Measurements from ENCODE around the gene MPC1.
"Not testable (repeated sequence)": the region's sequence is repeated elsewhere in the genome, so short reads cannot be mapped to it uniquely, and the experiment has no call there.

Gene MPC1

DNA sequence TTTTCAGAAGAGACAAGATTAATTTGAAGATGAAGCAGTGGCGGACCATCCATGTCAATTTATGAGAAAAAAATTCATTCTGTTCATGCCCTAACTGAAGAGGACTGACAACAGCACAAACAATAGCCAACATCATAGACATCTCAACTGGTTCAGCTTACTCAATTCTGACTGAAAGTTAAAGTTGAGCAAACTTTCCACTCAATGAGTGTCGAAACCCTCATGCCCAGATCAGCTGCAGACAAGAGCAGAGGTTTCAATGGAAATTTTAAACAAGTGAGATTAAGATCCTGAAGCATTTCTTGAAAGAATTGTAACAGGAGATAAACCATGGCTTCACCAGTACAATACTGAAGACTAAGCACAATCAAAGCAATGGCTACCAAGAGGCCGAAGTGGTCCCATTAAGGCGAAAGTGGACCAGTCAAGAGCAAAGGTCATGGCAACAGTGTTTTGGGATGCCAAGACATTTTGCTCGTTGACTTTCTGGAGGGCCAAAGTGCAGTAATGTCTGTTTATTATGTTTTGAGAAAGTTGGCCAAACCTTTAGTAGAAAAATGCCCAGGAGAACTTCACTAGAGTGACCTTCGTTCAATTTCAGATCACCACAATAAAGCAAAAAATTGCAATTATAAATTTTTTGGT lies 34.3 kb downstream of the MPC1 start:
- DNase-seq (ENCODE audit: low read depth in 2 of 3, low spot score in 1 of 3): no peak

DNA sequence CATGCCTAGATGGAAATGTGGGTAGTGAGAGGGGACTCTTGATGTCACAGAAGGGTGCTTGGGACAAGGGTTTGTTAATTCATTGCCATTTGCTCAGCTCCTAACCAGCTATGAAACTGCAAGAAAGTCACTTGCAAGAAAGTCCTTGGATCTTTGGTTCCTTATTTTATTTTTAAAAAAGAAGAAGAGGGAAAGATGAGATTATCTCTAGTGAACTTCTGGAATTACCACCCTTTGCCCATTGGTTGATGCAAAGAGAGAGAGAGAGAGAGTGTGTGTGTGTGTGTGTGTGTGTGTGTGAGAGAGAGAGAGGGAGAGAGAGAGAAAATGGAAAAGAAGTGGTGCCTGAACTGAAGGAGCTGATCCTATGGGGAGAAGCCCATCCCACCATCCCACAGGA lies 35.8 kb downstream of the MPC1 start:
- no peak for DNase-seq (ENCODE audit: low read depth in 2 of 3, low spot score in 1 of 3)

DNA sequence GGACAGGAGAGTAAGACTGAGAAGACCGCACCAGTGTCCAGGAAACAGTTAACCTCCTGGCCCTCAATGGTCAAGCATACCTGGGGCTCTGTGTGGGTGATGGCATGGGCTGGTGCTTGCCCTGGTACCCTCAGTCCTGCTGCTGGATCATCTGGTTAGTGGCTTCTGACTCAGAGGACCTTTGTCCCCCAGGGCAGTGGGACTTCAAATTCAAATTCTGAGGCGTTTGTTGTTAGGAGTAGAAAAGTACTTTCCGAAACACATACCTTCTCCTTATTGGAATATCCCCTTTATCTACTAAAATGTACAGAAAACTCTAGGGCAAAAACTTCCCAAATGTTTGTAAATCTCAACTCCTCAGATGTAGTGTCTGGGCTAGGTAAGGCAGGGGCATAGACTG lies 36.3 kb downstream of the MPC1 start:
- no peak for DNase-seq (ENCODE audit: low read depth in 2 of 3, low spot score in 1 of 3)

DNA sequence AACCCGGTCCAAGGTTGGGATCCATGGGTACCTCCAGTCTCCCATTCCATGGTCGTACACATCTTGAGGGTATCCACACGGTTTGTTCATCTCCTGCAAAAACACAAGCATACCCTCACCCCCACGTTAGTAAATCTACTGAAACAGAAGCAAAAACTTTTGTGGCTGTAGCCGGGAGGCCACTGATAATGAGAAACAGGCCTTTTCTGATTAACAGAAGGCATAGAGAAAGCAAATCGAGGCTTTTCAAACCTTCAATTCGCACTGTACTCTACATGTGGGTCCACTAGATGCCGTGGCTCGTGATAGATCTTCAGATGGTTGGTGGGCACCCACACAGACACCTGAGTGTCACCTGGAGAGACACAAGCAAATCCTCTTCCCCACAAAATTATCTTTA lies 37.1 kb downstream of the MPC1 start:
- not testable (repeated sequence) for DNase-seq (ENCODE audit: low read depth in 2 of 3, low spot score in 1 of 3)

DNA sequence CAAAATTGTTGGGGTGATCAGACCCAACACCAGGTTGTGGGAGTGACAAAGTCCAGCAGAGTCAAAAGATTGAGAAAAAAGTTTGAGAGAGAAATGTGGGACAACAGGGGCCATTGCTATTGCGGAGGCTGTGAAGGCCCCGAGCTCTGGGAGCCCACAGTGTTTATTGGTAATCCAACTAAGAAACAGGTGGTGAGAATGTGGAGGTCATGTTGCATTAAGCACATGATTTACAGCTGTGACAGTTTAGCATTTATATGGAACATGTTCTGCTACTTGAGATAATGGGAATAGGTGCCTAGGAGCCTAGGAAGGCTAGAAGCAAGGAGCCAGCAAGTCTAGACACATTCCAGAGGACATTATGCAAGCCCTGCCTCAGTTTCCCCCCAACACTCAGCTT lies 37.8 kb downstream of the MPC1 start:
- not testable (repeated sequence) for DNase-seq (ENCODE audit: low read depth in 2 of 3, low spot score in 1 of 3)

DNA sequence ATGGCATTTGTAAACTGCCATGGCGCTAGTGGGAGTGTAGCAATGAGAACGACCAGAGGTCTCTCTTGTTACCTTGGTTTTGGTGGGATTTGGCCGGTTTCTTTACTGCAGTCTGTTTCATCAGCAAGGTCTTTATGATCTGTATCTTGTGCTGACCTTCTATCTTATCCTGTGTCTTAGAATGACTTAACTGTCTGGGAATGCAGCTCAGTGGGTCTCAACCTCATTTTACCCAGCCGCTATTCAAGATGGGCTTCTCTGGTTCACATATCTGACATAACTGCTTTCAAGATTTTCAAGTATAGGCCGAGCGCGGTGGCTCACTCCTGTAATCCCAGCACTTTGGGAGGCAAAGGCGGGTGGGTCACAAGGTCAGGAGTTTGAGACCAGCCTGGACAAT lies 38.5 kb downstream of the MPC1 start:
- no peak for DNase-seq (ENCODE audit: low read depth in 2 of 3, low spot score in 1 of 3)

DNA sequence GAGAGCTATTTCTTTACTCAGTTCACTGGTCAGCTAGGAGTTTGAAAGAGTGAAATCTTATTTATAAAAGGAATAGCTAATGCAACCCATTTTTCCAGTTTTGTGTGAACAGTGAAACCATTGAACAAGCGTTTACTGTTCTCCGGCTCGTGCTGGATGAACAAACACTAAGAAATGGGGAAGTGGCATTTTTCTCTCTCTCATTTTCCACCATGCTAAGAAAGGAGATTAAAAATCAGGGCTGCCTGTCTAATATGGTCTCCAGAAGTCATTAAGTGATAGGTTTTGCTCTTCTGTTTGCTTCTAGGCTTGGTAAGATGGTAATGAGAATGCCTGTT lies 39.6 kb downstream of the MPC1 start:
- no peak for DNase-seq (ENCODE audit: low read depth in 2 of 3, low spot score in 1 of 3)

DNA sequence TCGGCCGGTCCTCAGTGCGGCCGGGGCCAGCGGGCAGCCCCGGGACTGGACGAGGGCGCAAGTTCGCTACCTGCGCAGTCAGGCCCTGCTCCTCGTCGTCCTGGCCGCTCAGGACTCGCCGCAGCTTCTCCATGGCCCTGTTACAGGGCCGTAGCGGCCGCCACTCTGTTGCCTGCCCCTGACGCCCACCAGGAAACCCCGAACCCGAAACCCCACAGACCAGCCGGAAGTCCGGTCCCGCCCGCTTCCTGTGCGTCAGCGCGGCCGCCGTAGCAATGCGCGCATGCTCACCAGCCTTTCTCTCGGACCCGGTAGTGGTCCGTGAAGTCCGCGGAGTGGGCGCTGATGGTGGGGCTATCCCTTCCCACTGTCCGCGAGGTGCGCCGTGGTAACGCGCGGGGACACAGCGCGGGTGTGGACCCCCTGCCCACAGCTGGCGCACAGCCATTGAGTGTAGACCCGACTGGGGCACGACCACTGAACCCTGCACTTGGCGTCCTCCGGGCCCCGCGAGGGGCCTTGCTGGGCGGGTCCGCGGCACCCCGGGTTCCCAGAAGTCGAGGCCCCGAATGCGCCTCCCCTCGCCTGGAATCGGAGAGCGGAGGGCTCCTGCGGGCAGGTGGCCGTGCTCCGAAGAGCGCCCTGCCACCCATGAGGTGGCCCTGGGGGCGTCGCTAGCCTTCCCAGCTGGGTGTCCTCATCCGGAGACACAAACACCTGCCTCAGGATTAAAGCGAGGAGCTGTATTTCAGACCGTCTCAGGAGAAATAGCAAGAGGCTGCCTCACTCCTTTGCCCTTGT lies 40.2 kb downstream of the MPC1 start, which contains the start of gene SFT2D1:
SFT2D1 (minus strand) TSS at position 197 of the 801 bp plus-strand sequence; CDS start at position 133, 64 bp downstream.
- DNase-seq (ENCODE audit: low read depth in 2 of 3, low spot score in 1 of 3): peak; percentile 65 to 76 (median 68)

DNA sequence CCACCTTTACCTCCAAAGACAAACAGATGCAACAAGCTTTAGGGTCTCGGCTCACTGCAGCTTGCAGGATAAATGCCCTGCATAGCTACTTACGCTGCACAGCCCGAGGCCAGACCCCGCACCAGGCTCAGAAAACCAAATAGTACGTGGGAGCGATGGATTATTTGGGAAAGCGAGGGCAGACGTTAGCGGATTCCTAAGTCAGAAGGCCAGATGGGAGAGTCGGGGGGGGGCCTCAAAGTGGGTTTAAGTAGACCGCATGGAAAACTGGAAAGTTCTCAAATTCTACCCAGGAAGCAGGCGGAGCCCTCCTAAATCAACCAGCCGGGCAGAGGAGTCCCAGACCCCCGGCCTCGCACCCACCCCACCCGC lies 40.8 kb downstream of the MPC1 start:
- no peak for DNase-seq (ENCODE audit: low read depth in 2 of 3, low spot score in 1 of 3)

DNA sequence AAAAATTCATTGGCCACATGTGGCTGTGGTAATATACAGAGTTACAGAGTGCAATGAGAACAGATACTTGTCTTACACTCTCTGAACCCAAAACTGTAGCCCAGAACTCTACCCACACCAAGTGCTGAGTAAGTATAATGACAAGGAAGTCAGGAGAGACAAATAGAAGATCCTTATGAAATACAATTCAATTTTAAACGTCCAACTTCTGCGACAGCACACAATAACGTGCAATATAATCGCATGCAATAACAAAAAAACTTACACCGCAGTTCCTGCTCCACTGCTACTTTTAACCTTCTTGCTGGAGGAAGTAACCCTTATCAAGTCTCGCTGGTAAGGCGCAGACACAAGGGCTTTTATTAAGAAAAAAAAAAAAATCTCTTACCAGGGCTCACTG lies 41.3 kb downstream of the MPC1 start:
- no peak for DNase-seq (ENCODE audit: low read depth in 2 of 3, low spot score in 1 of 3)

DNA sequence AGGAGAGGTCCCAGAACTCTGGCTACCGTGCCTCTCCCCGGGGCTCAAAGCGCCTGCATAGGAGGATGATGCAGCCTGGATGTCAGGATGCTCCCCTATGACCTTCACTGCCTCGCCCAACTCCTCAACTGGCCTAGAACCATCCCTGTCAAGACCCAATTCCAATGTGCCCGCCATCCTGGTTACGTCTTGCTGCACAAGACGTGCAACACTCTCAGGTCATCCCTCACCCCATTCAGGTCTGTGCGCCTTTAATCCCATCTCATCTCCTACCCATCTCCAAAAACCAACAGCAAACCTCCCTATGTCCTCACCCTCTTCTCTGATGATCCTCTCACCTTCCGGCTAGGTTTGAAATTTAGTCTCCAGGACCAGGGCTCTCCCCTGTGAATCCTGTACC lies 43.9 kb downstream of the MPC1 start:
- DNase-seq (ENCODE audit: low read depth in 2 of 3, low spot score in 1 of 3): no peak

DNA sequence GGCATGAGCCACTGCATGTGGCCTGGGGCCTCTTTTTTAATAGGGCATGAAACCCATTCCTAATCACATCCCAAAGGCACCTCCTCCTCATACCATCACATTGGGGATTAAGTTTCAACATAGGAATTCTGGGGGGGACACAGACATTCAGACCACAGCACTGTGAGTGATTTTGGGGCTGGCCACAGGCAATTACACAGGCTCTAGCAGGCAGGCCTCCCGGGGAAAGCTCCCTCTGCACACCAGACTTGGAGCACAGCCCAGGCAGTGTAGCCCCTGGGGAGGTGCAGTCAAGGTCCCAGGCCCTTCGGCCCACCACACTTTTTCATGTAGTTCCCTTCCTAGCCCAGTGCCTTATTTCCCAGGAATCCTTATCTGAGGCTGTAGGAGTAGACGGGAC lies 45.9 kb downstream of the MPC1 start:
- no peak for DNase-seq (ENCODE audit: low read depth in 2 of 3, low spot score in 1 of 3)

DNA sequence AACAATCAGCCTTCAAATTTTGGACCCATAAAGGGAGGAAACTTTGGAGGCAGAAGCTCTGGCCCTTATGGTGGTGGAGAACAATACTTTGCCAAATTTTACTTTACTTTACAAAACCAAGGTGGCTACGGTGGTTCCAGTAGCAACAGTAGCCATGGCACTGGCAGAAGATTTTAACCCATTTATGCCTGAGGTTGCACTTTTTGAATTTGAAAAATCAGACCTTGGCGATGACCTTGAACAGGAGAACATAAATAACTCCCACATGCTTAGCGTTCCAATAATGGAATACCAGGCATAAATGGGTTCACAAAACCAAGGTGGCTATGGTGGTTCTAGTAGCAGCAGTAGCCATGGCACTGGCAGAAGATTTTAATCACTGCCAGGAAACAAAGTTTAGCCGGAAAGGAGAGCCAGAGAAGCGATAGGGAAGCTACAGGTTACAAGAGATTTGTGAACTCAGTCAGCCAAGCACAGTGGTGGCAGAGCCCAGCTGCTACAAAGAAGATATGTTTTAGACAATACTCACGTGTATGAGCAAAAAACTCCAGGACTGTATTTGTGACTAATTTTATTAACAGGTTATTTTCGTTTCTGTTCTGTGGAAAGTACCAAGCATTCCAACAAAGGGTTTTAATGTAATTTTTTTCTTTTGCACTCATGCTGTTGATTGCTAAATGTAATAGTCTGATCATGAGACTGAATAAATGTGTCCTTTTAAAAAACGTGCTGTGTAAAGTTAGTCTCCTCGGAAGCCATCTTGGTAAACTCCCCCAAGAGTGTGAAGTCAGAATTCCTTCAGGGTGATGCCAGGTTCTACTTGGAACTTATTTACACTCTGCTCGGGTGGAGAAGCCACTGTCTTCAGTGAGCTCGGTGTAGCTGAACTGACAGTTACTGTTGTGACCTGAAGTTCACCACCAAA lies 47.1 kb downstream of the MPC1 start:
- DNase-seq (ENCODE audit: low read depth in 2 of 3, low spot score in 1 of 3): no peak

DNA sequence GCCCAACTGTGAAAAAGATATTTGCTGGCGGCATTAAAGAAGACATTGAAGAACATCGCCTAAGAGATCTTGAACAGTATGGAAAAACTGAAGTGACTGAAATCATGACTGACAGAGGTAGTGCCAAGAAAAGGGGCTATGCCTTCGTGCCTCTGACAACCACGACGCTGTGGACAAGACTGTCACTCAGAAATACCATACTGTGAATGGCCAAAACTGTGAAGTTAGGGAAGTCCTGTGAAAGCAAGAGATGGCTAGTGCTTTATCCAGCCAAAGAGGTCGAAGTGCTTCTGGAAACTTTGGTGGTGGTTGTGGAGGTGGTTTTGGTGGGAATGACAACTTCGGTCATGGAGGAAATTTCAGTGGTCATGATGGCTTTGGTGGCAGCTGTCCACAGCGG lies 47.9 kb downstream of the MPC1 start:
- DNase-seq (ENCODE audit: low read depth in 2 of 3, low spot score in 1 of 3): no peak

DNA sequence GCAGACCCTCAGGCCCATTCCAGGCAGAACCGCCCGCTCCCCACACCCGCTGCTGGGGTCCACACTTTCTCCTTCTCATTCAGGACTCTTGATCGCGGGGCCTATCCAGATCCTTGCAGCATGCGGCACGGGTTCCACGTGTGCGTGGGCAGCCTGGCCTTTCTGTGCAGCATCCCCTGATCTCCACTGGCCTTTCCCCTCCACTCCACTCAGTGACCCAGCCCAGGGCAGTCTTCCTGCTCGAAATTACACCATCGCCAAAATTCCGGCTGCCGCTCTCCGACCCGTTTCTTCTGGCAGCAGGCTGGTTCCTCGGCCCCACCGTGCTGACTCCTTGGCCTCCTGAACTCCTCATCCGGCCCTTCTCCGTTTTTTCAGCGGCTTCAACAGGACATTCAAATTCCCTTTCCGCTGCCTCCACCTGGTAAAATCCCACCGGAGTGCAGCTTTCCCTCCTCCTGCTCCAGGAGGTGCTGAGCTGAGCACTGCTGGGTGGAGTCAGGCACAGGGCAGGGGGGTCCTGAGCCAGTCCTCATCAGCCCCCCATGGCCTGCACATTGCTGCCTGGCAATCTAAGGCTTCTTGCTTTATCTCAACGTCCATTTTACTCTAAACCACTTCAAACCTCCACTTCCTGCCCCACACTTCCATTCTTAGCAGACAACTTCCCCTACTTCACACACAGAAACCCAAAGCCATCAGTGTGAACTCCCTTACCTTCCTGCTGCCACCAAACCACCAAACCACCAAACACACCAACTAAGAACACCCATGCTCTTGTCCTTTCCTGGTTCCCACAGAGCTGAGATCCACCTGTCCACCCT lies 49.4 kb downstream of the MPC1 start:
- DNase-seq (ENCODE audit: low read depth in 2 of 3, low spot score in 1 of 3): no peak

DNA sequence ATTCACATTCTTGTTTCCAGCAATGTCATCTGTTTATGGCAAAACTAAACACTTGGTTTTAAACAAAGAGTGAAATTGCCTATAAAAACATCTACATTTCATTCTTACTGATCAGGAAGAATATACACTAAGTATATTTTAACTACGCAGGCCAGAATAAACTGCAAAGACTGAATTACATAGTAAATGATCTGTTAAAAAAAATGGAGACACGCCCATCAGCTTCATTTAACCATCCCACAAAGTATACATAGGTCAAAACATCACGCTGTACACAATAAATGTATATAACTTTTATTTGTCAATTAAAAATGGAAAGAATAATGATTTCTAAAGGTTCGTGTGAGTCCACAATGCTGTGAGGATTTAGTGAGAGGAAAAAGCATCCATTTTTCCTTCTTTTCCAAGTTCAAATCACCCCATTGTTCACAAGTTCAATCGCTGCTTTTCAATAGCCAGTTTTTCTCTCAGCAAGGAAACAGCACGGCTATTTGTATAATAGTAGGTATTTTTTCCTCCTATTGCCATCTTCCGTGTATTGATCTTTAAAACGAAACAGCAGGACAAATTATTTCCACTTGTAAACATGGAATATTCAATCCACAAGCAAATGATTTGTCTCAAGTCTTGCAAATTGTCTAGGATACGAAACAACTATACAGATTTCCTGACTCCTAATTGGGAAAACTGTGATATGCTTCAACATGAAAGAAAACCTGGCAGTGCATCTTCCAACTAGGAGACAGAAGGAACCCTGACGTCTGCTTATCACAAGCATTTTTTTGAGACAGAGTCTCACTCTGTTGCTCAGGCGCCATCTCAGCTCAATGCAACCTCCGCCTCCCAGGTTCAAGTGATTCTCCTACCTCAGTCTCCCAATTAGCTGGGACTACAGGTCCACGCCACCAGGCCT lies 51.0 kb downstream of the MPC1 start:
- no peak for DNase-seq (ENCODE audit: low read depth in 2 of 3, low spot score in 1 of 3)

DNA sequence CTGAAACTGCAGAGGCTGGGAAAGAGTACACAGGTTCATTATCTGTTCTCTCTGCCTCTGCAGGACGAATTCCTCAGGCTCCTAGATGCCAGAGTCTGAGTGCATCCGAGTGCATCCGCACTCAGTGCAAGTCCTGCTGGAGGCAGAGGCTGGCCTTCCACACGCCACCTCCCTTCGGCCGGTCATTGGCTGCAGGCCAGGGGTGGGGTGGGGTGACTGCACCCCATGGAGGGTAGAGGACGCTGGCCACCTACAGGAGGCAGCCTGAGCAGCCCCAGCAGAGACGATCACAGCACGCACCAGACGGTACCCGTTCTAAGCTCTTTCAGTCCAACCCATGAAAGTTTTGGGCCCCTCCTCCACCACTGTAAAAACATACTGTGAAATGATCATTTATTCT lies 52.1 kb downstream of the MPC1 start:
- no peak for DNase-seq (ENCODE audit: low read depth in 2 of 3, low spot score in 1 of 3)

DNA sequence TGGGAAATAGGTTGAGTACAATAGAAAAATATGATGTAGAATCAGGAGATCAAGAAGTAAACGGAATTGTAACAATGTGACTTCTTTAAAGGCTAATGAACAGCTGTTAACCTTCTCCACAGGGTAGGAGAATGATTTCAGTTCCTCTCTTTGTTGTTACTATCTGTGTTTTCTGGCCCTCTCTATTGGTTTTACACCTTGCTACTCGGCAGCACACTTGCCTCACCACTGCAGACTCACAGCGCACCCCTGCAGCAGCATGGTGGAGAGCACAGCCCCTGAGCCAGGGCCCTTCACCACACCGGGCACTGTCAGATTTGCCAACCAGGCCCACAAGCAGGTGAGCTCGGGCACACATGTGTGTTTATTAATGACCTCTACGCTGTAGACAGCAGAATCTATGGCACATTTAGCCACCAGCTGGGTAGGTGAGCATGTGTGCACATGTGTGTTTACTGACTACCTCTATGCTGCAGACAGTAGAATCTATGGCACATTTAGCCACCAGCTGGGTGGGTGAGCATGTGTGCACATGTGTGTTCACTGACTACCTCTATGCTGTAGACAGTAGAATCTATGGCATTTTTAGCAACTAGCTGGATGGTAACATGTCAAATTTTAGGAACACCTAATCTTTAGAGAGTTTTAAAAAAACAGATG lies 57.2 kb downstream of the MPC1 start:
- no peak for DNase-seq (ENCODE audit: low read depth in 2 of 3, low spot score in 1 of 3)

DNA sequence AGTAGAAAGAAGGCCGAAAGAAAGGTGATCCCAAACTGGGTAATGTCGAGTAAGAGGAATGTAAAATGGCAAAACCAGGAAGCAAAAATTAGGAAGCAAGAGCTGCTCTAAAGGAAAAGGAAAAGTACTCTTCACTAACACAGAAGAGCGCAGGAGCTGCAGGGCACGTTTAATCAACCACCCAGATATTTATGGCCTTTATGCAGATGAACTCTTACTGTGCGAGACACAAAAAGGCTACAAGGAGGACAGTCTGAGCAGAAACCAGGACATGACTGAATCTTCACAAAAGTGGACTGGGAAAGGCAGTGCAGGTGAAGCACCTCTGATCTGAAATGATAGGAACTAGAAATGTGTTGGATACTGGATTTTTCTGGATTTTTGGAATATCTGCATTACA lies 59.3 kb downstream of the MPC1 start:
- no peak for DNase-seq (ENCODE audit: low read depth in 2 of 3, low spot score in 1 of 3)

Data from stimulated activated CD4-positive, alpha-beta T cell treated with anti-CD3 and anti-CD28 coated beads, Interleukin-12 subunit alpha, Interleukin-12 subunit beta, amount 100 ng/mL, for 48 hours (primary cell).